HG03354 (cell line): ENCODE results near the gene AFTPH.

Experiments
- ATAC-seq: cut with Tn5 transposase; IDR thresholded peaks from one replicate; pipeline ENCODE4 v1.9.1; 2021; ENCODE audit warnings: mild to moderate bottlenecking; ENCODE audit not compliant: unreplicated experiment, poor library complexity, severe bottlenecking

The AFTPH gene, protein sequence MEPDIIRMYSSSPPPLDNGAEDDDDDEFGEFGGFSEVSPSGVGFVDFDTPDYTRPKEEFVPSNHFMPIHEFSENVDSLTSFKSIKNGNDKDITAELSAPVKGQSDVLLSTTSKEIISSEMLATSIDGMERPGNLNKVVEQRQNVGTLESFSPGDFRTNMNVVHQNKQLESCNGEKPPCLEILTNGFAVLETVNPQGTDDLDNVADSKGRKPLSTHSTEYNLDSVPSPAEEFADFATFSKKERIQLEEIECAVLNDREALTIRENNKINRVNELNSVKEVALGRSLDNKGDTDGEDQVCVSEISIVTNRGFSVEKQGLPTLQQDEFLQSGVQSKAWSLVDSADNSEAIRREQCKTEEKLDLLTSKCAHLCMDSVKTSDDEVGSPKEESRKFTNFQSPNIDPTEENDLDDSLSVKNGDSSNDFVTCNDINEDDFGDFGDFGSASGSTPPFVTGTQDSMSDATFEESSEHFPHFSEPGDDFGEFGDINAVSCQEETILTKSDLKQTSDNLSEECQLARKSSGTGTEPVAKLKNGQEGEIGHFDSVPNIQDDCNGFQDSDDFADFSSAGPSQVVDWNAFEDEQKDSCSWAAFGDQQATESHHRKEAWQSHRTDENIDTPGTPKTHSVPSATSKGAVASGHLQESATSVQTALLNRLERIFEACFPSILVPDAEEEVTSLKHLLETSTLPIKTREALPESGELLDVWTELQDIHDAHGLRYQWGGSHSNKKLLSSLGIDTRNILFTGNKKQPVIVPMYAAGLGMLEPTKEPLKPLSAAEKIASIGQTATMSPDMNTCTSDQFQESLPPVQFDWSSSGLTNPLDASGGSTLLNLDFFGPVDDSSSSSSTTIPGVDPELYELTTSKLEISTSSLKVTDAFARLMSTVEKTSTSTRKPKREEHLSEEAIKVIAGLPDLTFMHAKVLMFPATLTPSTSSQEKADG

DNA sequence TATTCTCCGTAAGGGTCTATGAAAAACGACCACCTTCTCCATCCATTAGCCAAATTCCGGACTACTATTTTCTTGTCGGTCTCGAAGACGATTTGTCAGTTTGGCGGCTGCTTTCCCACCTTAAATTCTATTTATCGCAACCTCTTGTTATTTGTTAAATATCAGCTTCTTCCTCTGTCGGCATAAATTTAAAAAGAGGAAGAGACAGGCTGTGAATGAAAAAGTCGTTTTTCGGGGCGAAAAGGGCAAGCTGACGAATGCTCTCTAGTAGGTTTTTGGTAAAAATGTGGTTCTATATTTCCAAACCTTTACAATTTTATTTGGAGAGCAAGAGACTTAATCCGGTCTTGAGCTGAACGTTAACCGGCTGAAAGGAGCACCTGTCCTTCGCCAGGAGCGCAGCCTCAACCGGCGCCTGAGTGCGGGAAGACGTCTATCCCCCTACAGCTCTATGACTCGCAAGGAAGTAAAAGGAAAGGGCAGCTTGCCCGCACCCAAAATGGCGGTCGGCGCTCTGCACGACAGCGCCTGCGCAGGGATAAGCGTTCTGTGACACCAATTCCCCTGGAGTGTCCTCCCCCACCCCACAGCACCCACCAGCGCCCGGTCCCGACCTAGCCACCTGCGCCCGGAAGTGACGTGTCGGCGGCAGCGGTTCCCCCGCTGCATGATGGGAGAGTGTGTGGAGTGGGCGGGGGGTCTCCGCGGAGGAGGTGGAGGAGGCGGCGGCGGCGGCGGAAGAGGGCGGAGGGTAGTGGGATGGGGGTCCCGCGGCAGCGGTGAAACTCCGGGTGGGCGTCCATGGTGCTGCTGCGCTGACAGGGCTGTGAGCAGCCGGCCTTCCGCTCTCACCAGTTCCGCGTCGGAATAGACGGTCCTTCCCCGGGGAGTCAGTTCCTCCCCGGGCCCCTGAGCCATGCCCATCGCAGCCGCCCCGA is at the start of gene AFTPH:
Gene AFTPH, plus strand, starts transcription at position 663 of the 938 bp plus-strand sequence. CDS start 27,147 bp downstream, outside the sequence.
- ATAC-seq: peak; percentile 87

DNA sequence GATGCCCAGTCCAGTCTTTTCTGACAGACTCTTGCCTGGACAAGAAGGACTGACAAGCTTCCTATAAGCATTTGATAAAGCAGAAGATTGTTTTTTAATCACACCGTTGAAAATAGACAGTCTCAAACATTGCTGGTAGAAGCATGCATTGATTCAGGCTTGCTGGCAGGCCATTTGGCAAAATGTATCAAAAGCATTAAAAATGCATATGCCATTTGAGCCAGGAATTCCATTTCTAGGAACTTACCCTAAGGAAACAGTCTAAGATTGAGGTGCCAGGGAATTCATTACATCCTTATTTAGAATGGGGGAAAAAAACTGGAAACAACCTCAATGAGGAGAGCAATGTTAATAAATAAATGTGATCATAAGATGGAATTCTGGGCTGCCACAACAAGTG is 49.5 kb upstream of the AFTPH start:
- no peak for ATAC-seq

DNA sequence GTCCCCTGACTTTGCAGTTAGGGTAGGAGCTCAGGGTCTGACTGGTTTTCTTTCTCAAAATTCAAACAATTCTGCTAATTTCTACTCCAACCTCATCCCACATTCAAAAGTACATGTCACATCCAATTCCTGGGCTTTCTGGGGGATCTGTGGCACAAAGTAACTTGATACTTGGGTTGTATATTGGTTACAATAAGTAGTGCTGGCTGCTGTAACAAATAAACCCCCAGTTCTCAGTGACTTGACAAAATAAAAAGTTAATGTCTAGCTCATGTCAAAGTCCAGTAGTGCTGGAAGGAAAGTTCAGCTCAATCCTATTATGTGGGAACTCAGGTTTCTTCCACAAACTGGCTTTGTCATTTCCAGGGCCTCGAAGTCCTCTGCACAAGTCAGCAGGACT is 47.1 kb upstream of the AFTPH start:
- ATAC-seq: no peak

DNA sequence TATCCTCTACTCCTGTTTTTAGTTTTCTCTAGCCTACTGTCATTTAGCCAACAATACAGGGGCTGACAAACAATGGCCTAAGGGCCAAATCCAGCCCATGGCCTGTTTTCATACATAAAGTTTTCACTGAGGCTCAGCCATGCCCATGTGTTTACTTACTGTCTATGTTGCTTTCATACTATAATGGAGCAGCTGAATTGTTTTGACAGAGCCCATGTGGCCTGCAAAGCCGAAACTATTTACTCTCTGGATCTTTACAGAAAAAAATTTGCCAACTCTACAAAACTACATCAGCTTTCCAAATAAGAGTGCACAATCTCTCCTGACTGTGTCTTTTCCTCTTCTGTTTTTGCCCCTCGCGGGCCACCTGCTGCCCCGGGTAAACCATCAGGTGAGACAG is 46.1 kb upstream of the AFTPH start:
- no peak for ATAC-seq

- ATAC-seq: no peak
Observed at GRCh38 chr2:64478502-64479230, 45.5 kb upstream of the AFTPH start.

- ATAC-seq: no peak
Observed at GRCh38 chr2:64479259-64480117, 44.6 kb upstream of the AFTPH start.

DNA sequence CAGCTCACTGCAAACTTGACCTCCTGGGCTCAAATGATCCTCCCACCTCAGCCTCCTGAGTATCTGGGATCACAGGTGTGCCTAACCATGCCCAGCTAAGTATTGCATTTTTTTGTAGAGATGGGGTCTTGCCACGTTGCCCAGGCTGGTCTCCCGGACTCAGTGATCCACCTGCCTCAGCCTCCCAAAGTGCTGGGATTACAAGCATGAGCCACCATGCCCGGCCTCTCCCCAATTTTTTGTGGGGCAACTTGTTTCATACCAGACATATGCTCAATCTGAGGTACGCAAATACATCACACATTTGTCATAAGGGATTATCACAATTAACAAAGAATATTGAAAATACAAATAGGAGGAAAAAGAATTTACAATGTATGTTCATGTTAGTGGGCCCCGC is 42.5 kb upstream of the AFTPH start:
- ATAC-seq: no peak

DNA sequence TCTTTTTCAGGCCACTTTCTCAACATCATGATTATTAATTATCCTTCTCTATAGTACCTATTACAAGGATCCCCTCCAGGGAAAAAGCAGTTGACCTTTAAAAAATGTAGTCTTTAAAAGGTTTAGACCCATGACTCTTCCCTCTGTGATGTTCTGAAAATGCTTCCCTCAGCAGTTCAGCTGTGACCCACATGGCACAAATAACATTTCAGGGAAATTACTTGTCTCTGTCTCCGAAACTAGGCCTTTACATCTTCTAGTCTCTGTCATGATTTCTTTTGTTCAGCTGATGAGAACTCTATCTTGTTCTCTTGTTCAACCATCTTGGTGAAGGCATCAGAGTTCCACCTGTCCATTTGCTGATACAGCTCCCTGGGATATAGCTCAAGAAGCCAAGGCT is 41.9 kb upstream of the AFTPH start:
- ATAC-seq: no peak

DNA sequence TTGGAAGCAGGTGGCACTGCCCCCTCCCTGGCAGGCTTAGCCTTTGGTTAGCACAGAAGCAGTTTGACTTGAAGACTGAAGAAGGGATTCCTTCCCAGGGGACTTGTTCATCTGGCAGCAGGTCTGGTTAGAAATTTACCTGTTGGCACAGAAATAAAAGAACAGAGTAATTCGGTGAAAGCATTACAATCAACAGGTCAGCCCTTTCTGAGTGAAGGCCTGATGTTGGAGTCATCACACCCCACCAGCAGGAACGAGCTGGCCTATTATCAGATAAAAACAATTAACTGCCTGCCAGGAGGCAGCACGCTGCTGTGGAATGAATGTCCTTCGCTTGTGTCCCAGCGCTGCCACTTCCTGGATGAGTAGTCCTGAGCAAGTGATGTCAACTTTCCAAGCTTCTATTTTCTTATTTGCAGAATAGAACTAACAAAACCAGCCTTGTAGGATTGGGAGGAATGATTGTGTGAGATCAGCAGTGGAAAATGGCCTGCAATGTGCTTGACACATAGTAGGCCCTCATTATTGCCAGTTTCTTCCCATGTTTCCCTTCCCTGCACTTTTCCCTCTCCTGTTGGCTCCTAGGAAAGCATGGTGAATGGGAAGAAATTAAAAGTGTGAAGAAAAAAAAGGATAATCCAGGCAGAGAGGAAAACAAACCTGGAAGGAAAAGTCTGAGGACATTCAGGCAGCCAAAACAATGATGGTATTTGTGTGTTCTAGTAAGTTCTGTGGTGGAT is 41.2 kb upstream of the AFTPH start:
- no peak for ATAC-seq

DNA sequence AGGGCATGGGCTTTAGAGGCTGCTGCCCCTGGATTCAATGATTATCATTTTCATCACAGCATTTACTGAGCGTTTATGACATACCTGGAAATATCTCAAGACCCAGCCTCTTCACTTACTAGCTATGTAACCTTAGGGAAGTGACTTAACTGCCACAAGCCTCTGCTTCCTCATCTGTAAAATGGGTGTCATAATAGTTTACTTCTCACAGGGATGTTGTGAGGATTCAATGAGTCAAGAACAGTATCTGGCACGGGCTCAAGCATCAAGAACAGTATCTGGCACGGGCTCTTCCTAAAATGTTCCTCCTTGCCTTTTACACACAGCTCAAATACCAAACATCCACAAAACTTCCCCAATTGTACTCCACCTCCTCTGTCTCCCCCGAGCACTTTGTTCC is 38.8 kb upstream of the AFTPH start:
- ATAC-seq: no peak

- ATAC-seq: no peak
Observed at GRCh38 chr2:64485961-64486360, 38.2 kb upstream of the AFTPH start.

DNA sequence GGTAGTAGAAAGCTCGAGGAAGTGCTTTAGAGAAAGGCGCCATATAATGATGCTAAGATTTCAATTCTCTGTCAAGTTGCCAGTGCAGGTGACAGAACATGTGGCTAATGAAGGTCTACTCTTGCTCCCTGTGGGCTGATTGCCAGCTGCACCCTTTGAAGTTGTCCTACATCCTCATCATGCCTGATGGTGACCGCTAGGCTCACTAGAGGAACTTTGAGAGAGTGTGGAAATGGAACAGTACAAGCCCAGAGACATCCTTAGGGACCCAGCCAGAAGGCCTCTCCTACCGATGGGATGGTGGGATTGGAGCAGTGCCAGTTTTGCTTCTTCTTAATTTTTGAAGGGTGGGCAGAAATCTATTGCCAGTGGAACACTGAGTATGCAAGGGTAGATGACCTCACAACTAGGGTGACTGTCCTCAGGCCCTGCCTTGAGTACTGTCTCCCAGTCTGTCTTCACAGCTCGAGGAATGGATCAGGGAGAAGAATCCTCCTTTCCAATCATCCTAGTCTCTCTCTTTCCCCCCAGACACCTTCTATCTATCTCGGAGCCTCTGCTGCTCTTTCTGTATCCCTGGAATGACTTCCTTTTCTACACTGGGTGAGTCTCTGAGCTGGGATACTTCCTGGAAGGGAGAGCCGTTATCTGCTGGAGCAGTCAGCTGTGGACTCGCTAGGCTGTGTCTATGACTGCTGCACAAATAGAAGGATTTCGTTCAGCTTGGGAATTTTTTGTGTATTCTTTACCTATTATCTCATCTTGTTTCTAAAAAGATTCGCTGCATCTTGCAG is 36.7 kb upstream of the AFTPH start:
- ATAC-seq: no peak

- peak; percentile 60 for ATAC-seq
Observed at GRCh38 chr2:64488050-64488974, 35.8 kb upstream of the AFTPH start.

DNA sequence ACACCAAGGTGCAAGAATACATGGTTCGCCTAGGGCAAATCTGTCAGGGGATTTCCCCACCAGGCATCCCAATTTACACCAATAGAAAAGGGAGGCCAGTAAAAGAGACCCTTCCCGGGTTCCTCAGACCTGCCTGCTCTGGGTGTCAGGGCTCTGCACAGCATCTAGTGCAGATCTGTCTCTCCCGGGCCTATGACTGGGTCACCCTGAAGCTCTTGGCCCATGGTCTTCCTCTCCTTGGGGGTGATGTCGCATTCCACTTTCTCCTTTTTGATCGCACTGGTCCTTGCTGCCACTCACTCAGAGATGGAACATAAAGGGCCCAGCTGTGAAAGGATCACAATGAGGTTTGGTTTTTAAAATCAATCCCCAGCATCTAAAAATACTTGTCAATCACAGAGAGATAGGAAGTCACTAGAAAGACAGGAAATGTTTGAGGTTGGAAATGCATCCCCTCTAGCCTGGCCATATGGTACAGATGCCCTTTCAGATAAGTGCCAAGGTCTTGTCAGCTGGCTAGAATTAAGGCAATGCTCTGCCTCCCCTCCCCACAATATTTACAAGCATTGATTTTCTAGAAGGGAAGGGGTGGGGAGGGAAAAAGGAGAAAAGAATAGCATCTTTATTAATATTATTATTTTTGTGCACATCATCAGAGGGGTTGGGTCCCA is 34.9 kb upstream of the AFTPH start:
- no peak for ATAC-seq

DNA sequence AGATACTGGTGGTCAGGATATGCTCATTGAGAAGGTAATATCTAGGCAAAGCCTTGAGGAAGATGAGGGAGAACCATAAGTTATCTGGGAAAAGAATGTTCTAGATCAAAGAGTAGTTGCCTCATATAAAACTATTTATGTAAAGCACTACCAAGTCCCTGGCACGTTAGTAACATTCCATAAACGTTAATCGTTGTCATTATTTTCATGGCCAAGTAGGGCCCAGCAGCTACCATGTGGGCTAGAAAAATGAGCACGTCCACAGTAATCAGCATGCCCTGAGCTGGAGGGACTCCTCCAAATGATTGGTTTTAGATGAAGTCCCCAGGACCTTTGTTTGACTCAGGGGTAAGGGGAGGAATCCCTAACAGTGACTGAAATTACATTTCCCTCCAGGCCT is 32.7 kb upstream of the AFTPH start:
- ATAC-seq: no peak
